Ishikawa (cell line): ENCODE data around the gene SLC16A7.

Experiments used
- CEBPB ChIP-seq: IDR thresholded peaks from 2 replicates; pipeline ENCODE4 v1.6.1; 2012
- EP300 ChIP-seq: IDR thresholded peaks from 2 replicates; pipeline ENCODE4 v1.6.1; 2012; ENCODE audit warnings: borderline replicate concordance

GRCh38 chr12:59827767-59828166 is 231.9 kb downstream of the SLC16A7 start:
- TF ChIP-seq CEBPB (no peak), EP300 (no peak)
